GM18868 (cell line): ENCODE data around the gene UNC13D.
A peak's percentile ranks its signal among the peaks of the same experiment; 100 is the strongest.
"Not testable (repeated sequence)": the region's sequence is repeated elsewhere in the genome, so short reads cannot be mapped to it uniquely, and the experiment has no call there.

ENCODE experiments used
- ATAC-seq: cut with Tn5 transposase; IDR thresholded peaks from one replicate; pipeline ENCODE4 v1.9.1; 2021; ENCODE audit warnings: mild to moderate bottlenecking, moderate library complexity; ENCODE audit not compliant: unreplicated experiment

The UNC13D gene

DNA sequence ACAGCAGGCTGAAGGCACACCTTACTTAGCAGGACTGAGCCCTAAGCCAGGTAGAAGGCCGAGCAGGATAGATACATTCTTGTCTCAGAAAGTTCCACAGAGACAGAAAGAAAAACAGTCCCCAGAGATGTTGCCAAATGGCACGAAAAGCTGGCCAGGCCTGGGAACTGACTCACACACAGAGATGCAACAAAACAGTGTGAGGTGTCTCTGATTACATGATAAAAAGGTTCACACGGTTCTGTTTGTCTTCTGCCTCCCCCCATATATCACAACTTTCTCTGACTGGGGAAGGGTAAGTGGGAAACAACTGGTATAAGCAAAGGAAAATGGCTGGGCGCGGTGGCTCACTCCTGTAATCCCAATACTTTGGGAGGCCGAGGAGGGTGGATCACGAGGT lies 9.2 kb upstream of the UNC13D start:
- ATAC-seq = no peak

DNA sequence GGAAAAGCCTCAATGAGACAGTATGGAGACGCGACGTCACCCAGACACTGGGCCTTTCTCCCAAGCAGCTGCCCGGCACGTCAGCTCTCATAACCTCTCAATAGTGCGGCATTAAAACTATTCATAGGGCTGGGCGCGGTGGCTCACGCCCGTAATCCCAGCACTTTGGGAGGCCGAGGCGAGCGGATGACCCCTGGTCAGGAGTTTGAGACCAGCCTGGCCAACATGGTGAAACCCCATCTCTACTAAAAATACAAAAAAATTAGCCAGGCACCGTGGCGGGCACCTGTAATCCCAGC lies 7.4 kb upstream of the UNC13D start:
- not testable (repeated sequence) for ATAC-seq

DNA sequence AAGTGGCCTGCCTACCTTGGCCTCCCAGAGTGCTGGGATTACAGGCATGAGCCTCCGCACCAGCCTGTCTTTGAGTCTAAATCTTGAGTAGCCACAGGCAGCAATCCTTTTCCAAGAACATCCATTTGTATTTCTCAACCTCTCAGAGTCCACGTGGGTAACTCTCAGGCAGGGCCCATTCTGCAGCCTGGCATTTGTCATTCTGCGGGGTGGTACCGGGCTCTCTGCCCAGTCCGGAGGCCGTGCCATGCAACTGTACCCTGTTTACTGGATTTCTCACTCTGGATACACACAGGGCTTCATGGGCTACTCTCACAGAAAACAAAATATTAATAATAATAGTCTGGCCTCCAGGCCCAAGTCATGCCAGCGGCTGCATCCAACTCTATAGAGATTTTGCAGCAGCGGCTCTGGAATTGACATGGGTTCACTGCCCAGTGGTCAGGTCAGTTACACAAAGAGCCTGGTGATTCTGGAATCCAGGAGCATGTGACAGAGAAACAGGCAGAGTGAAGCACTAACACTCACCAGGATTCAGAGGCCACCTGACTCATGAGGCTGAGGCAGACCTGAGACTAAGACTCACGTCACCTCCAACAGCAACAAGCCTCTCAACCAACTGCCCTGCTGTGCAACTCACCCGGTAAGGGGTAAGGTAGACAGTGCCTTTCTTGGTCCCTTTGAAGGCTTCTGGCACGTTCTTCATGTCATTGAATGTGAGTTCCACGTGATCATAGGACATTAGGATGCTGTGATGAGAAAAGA lies 6.9 kb upstream of the UNC13D start:
- no peak for ATAC-seq

DNA sequence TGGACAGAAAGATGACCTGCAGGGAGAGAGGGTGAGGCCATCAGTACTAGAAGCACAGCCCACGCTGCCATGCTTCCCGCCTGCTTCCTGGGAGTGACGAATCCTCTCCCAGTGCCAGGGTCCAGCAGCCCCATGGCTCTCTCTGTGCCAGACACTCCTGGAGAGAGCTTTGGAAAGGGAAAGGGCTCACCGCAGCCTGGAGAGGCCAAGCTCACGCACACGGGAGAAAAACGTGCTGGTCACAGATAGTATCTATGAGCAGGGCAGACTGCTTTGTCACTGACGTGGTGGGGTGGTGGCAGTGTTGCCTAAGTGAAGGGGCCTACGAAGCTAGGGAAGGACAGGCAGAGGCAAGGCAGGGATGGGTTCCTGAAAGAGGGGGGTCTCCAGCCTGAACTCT lies 5.5 kb upstream of the UNC13D start:
- ATAC-seq = no peak

DNA sequence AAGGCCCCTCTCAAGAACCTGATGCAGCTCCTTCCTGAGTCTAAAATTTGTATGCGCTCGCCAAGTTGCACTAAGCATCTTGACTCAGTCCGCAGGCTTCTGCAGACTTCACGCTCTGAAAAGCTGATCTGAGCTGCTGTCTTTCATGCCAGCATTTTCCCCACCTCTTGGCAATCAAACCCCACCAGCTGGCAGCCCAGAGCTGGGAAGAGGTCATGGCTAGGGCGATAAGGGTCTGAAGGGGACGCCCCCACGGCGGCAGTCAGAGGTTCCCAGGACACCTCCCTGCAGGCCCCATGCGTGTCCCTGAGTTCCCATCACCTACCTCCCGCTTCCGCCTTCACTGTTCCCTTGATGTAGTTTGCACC lies 5.1 kb upstream of the UNC13D start:
- ATAC-seq = no peak

DNA sequence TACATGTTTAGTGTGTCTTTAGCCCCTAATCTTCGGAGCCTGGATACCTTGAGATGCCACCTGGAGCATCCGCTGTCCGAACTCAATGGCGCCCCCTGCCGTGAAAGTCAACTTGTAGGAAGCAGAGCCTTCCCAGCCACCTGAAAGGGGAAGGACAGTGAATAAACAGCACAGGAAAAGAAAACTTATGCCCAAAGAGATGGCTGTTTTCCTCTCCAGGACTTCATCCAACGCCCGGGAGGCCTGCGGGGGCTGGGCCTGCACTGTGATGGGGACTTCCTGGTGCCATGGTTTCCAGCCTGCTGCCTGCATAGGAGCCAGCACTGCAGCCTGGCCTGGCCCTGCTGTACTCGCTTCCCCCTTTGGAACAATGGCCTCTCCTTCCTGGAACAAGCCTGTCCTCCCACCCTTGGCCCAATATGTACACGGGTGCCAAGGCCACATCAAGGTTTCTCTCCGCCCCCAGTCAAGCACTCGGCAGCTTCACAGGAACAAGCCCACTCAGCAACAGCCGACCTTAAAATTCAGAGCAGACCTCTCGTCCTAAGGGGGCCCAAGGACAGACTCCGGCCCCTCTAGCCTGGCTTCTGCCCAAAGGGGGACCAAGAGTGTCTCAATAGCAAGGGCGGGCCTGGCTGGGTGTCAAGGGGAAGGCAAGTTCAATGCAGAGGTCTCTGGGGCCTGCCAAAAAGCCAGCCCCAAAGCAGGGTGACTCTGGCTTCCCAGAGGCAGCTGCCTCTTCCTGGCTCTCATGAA lies 4.5 kb upstream of the UNC13D start:
- ATAC-seq = no peak

DNA sequence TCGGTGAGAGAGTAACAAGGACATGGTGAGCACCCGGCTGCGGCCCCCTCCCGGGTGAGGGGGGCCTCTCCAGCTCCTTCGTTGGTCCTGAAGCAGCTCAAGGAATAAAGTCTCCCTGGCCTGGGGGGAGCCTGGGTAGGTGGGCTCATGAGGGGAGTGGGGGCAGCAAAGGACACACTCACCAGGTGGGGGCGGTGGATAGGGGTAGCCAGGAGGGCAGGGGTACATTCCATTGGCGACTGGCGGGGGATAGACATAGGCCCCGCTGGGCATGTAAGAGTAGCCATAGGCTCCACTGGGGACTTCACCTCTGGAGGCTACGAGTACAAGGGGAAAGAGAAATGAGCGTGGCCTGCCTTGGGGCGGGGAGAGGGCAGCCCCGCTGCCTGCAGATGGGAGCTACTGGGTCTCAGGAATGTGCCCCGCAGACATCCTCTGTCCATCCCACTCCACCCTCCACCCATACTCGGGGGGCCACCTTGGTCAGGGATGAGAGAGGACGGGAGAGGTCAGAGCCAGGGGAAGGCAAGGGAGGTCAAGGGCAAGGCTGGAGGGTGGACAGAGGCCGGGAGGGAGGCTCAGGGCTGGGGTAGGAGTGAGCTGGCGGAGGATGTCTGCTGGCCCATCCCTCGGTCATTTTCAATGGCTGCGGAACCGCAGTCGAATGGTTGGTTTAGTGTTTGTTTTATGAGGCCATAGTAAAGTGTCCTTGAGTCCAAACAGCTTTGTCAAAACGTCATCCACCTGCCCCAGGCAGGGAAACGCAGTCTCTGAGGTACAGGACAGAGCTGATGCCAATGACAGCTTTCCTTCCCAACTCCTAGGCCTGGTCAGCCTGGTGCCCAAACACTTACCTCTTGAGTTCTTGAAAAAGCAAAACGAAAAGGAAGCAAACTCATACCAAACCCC lies 3.7 kb upstream of the UNC13D start:
- no peak for ATAC-seq

DNA sequence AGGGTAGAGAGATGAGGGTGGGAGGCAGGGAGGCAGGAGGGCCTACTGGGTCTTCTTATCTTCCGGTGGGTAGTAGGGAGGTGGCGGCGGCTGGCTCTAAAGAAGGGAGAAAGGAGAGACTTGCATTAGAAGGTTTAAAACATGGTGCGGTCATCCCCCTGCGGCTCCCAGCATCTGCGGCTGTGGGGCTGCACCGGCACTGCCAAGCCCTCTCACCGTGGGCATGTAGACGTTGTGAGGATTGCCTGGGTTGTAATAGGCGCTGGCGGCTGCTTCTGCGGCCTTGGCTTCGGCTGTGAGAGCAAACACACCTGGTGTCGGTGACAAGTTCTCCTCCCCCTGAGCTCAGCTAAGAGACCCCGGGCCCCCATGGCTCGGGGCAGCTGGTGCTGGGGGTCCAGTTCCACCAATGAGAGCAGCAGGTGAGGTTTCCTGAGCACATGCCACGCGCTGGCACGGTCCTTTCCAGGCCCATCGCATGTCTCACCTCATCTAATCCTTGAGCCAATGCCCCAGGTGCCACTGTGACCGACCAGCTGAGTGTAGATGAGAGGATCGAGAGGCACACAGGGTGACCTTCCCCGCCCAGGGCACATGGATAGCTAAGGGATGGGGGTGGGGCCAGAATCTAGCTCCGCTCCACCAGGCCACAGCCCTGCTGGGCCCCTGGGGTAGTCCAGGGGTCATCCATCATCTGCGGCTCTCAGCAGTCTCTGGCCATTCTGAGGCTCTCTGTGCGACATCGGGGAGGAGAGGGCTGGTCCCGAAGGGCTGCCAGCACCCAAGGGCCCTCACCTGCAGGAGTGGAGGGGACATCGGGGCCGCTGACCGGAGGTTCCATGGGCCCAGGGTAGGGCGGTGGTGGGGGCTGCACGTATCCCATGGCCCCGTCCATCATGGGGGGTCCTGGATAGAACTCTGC lies 2.7 kb upstream of the UNC13D start:
- no peak for ATAC-seq

DNA sequence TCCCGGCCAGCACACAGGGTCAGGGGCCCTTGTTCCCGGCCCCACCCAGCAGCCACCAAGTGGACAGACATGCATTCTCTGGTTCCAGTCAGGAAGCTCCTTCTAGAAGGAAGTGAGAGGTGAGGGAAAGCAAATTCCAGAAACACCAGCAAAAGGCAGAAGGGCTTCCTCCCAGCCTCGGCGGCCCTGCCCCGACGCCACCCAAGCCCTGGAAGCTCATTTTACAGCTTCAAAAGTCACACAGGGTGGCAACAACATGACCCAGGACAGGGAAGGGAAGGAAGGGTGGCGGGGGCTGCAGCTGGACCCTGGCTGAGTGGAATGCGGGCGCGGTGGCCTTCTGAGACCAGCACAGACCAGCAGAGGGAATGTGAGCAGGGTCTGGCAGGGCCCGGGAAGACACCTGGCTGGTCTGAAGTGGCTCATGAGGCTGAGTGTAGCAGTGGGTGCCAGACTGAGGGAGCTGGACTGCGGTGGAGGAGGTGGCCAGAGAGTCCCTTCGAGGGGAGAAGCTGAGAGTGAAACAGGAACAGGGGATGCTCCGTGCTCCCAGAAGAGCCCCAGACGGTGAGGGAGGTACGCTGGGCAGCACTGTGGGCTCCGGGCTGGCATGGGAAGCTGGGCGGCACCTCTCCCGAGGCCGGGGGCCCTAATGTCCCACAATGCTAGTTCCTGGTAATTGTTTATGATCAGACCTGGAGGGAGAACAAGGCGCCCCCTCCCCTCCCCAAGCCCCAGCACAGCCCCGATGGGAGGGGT lies 1.9 kb upstream of the UNC13D start:
- ATAC-seq = no peak

DNA sequence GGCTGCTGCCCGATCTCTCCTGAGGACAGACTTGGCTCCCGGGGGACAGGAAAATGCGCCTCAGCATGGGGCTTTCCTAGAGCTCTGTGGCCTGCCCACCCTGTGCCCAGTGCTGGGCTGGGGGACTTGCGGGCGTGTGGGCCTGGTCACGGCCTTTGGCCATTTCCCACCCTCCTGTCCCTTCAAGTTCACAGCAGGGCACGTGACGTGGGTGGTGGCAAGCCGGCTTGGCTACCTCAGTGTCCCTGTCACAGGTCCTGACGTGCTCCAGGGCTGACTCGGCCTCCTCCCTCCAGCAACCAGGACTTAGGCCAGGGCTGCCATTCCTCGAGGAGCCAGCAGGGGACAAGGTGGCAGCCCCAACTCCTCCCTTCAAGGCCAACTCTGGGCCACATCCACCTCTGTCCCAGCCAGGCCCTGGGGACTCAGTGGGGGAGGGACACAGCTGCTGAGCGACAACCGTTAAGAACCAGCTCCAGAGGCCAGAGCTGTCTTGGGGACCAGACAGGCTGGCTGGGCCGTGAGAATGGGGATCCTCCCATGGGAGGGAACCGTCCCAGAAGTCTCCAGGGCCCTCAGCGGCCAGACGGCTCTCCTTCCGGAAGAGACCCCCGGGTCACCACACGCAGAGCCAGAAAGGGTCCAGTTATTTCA lies 981 bp upstream of the UNC13D start:
- ATAC-seq = peak; percentile 66

DNA sequence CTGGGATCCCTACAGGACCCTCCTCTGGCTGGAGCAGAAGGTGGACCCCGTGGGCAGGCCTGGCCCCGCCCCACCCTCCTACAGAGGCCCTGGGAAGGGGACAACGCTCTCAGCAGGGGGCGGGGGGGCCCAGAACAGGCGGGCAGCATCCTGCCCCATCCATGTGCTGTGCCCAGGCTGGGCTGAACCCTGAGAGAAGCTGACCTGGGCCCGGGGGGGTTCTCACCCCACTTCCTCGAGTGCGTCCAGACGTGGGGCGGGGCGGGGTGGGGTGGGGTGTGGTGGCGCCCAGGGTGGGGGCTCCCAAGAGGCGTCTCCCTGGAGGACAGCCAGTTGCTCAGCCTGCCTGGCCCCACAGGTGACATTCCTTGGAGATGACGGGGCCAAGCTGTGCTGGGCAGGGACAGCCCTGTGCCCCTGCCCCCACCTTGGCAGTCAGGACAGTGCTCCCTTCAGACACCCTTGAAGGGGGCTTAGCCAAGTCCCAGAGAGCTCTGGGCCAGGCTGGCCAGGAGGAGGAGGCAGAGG lies 390 bp upstream of the UNC13D start:
- peak; percentile 3 for ATAC-seq

DNA sequence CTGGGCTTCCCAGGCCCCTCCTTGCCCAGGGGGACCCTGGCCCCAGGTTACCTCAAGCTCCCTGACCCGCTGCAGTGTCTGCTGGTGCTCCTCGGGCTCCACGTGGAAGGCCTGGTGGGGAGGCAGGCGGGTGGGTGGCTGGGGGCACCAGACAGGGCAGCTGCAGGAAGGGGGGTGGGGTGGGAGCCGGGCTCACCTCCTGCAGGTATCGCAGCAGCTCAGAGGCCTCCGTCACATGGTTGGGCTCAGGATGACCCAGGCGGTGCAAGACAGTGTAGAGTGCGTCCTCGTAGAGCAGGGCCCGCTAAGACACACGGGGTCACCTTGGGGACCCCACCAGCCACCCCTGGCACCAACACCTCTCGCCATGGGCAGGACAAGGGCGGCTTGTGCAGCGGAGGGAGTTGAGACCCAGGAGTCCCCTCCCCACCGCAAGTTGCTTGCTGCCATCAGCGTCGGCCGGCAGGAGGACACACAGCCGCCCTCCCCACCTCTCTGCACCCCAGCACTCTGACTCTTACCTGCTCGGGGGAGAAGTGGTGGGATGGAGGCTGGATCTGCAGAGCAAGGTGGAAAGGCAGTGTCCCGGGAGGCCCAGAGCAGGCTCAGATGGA lies 1.1 kb downstream of the UNC13D start:
- ATAC-seq = no peak

DNA sequence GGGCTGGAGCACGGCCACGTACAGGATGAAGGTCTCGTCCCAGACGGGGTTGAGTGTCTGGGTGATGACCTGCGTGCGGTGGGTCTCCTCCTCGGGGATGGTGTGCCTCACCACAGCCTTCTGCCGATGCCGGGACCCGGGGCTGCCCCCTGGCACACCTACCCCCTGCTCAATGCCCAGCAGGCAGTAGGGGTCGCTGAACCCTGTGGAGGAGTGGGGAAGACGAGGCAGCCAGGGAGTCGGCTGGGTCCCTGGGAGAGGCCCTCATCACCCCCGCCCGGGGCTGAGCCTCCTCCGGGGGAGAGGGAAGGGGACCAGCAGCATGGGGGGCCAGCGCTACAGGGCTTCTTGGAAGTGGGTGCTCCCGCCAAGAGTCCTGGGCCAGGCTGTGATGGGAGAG lies 1.8 kb downstream of the UNC13D start:
- ATAC-seq = no peak

DNA sequence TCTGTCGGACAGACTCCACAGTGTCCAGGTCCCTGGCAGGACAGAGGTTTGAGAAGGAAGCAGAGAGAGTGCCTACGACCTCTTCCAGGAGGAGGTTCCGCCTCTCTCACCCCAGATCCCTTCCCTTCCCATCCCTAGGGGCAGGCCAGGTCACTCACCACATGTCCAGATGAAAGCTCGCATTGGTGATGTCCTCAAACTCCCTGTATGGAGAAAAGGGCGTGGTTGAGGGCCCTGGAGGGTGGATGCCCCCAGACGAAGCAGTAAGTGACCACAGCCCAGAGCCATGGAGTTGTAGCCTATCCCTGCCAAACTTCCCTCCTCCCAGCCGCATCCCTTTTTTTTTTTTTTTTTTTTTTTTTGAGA lies 3.4 kb downstream of the UNC13D start:
- ATAC-seq = no peak

DNA sequence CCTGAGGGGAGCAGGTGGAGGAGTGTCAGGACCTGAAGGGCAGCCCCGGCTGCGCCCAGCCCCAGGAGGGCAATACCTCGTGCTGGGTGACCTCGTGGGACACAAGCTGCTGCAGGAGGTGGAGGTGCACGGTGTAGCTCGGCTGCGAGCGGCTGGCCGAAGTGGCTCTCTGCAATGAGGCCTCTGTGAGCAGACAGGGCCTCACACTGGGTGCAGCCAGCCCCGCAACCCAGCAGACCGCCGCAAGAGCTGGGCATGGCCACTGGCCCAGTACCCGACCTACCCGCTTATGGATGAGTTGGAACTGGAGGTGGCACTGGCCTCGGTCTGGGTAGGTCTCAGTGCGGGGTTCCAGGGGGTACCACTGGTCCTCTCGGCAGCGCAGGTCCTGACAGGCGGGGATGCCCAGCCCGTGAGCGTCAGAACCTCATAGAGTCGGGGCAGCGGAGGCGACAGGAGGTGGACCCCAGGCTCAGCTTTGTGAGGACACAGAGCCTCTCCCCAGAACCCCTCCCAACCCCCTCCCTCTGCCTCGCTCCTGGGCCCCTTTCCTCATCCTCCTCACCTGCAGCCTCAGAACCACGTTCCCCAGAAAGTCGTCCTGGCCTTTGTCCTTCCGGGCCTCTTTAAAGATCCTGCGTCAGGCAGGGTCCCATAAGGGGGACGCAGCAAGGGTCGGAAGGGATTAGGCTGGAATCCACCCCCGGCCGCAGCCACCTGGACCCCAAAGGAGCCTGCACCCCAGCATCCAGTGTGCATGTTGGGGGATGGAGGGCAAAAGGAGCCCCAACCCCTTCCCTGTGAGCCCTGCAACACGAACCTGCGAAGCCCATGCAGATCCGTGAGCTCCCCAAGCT lies 4.0 kb downstream of the UNC13D start:
- ATAC-seq = no peak

DNA sequence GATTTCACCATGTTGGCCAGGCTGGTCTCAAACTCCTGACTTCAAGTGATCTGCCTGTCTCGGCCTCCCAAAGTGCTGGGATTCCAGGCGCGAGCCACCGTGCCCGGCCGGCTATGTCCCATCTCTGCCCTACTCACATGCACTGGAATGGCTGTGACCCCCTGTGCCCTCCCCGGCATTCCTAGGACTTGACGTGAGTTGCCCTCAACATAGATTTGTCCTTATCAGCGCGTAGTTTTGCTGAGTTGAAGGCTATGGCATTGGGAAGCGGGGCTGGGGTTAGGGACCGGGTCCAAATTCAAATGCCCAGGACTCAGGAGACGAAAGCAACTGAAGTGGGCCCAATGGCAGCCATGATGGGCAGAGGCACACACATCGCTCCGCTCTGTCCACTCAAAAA lies 5.8 kb downstream of the UNC13D start:
- no peak for ATAC-seq

DNA sequence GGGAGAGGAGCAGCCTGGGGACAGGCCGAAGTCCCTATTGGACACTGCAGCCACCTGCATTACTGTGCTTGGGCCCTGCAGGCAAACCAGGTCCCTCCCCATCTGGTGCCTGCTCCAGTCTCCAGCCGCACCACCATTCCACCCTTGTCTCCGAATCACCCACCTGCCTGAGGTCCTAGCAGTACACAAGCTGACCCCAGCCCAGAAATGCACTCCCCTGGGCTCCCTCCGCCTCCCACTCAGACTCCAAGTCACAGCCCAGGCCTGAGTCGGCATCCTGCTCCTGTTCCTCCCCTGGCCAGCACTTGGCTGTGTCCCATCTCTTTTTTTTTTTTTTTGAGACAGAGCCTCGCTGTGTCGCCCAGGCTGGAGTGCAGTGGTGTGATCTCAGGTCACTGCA lies 6.3 kb downstream of the UNC13D start:
- ATAC-seq = no peak

DNA sequence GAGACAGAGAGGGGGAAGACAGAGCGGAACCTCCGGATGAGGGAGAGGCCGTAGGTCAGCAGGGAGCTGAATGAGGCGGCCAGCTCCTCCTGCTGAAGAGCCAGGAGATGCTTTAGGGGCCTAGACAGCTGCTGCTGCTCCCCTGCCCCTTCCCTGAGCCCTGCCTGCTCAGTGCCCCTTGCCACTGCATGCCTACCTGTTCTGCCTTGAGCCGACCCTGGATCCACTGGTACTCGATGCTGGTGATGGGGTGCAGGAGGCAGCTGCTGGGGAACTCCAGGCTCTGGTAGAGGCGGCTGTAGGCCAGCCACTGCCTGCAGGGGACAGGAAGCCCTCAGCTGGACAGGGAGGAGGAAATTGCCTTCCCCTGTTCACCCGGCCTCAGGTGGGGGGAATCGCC lies 7.6 kb downstream of the UNC13D start:
- no peak for ATAC-seq
